GM20000 (cell line): ENCODE data around the gene SERPINC1.
"Not testable (repeated sequence)": the region's sequence is repeated elsewhere in the genome, so short reads cannot be mapped to it uniquely, and the experiment has no call there.

ENCODE experiments used
- DNase-seq: peaks from one replicate; pipeline ENCODE4 v3.0.0; 2012; ENCODE audit warnings: low spot score
- TF ChIP-seq, protein P1 (sequence below): IDR thresholded peaks from 2 replicates; pipeline ENCODE4 v1.5.1; 2012; ENCODE audit warnings: mild to moderate bottlenecking, control low read depth; ENCODE audit errors: extremely low read depth, missing control alignments

The SERPINC1 gene

DNA sequence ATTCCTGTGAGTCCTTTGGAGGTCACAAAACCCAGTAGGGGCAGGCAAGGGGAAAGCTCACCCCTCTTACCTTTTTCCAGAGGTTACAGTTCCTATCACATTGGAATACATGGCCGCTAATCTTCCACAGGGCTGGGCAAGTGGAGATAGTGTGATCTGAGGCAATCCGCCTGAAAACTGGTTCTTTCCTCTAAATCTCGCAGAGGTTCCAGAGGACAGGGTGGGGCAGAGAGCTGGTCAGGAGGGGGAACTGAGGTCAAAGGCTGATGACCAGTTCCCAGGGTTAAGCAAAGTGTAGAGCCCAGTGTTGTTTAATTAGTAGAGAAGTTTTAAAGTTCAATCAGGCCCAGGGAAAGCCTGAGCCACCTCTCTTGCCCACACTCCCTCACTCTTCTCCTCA is at the start of gene SERPINC1:
SERPINC1 (minus strand) TSS at position 179 of the 400 bp plus-strand sequence; CDS start at position 111, 68 bp downstream.
- TF ChIP-seq, protein P1, sequence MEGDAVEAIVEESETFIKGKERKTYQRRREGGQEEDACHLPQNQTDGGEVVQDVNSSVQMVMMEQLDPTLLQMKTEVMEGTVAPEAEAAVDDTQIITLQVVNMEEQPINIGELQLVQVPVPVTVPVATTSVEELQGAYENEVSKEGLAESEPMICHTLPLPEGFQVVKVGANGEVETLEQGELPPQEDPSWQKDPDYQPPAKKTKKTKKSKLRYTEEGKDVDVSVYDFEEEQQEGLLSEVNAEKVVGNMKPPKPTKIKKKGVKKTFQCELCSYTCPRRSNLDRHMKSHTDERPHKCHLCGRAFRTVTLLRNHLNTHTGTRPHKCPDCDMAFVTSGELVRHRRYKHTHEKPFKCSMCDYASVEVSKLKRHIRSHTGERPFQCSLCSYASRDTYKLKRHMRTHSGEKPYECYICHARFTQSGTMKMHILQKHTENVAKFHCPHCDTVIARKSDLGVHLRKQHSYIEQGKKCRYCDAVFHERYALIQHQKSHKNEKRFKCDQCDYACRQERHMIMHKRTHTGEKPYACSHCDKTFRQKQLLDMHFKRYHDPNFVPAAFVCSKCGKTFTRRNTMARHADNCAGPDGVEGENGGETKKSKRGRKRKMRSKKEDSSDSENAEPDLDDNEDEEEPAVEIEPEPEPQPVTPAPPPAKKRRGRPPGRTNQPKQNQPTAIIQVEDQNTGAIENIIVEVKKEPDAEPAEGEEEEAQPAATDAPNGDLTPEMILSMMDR, result no peak
- DNase-seq, result no peak

DNA sequence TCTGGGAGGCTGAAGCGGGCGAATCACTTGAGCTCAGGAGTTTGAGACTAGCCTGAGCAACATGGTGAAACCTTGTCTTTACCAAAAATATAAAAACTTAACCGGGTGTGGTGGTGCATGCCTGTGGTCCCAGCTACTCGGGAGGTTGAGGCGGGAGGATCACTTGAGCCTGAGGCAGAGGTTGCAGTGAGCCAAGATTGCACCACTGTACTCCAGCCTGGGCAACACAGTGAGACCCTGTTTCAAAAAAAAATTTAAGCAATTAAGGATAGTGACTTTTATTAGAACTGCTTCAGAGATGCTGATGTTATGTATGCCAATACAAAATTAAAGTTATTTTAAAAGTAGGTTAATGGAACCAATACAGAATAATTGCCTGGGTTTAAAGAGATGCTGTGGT is 48.8 kb upstream of the SERPINC1 start:
- not testable (repeated sequence) for DNase-seq

- no peak for DNase-seq
- TF ChIP-seq, protein P1, result no peak
These were observed 46.4 kb upstream of the SERPINC1 start for GRCh38 chr1:173963477-173963876.

- TF ChIP-seq, protein P1, result no peak
- no peak for DNase-seq
These were observed 43.5 kb upstream of the SERPINC1 start for GRCh38 chr1:173960625-173961024.

- no peak for DNase-seq
- TF ChIP-seq, protein P1, result no peak
These were observed 37.1 kb upstream of the SERPINC1 start for GRCh38 chr1:173954179-173954578.

- TF ChIP-seq, protein P1, result no peak
These were observed 31.5 kb upstream of the SERPINC1 start for GRCh38 chr1:173948594-173948993.

DNA sequence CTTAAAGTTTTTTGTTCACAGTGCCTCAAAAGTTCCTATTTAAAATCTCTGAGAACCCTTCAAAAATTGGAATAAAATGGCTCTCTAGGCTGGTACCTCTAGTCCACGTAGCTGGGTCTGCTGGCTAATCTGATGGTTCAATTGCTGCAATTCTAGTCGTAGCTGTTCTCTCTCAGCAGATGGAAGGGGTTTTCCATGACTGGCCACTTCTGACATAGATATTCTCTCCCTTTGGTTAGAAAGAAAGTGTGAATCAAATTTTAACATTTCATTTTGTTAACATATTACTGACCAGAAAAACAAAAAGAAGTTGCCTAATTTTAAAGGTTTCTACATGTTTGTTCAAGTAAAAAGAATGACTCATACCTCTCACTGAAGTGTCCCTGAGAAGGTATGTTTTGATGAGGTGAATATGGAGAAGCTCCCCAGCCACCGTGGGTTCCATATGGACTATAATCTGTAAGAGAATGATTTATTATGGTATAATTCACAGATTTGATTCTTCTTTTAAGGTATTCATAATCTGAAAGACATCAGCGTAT is 29.3 kb upstream of the SERPINC1 start:
- DNase-seq, result no peak
- TF ChIP-seq, protein P1, result no peak

More at GRCh38 chr1:173948594-173948993, 31.5 kb upstream of the SERPINC1 start:
- DNase-seq, result no peak

DNA sequence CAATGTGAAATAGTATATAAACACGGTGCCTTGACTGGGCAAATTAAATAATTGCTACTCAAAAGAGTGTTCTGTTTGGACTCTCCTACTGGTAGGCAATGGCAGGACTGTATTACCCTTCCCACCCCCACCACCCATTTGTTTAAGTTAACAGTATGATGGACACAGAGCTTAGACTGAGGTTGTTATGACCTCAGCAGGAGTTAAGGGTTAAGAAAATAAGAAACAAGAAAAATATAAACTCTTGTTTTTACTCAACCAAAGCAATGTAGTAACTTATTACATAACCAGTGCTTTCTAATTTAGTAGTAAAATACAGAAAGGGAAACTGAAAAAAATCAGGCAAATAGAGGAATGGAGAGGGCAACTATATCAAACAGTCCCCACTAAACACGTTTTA is 19.9 kb upstream of the SERPINC1 start:
- TF ChIP-seq, protein P1, result no peak
- DNase-seq, result peak; percentile 10
